Stimulated activated CD4-positive, alpha-beta T cell treated with anti-CD3 and anti-CD28 coated beads, TNF-alpha, amount 100 ng/mL, for 1 hour (primary cell): ENCODE data around the gene C1QL3.

Source experiments
- DNase-seq, 3 donors: peaks; one replicate each; pipeline ENCODE4 v3.0.0-alpha.2; 2020; ENCODE audit warnings: low read depth in 3 of 3, low spot score in 1 of 3

The C1QL3 gene

GRCh38 chr10:16521311-16522016 lies at the start of gene C1QL3:
Gene C1QL3 (minus strand): TSS chr10:16521879. CDS start chr10:16521065, 814 bp downstream.
- DNase-seq, result peak in 1 of 3 donors; percentile 6

- no peak for DNase-seq
Measured at GRCh38 chr10:16570731-16571130, 49.1 kb upstream of the C1QL3 start.

DNA sequence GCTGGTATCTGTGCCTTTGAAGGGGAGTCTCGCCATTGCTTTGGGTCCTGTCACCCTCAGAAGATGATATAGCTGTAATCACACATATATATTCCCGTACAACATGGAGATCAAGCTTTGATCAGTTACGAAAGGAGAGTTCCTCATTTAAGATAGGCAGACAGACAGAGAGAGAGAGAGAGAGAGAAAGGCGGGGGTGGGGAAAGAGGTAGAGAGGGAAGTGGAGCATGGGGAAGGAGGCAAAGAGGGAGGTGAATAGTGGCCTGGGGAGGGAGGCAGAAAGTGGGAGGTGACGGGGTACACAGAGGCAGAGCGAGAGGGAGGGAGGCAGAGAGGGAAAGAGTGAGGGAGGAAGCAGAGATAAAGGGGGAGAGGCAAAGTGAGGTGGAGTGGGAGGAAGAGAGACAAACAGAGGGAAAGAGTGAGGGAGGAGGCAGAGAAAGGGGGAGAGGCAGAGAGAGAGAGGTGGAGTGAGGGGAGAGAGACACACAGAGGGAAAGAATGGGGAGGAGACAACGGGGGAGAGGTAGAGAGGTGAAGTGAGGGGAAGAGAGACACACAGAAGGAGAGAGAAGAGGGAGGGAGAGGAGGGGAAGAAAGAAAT lies 44.6 kb upstream of the C1QL3 start:
- DNase-seq, result no peak

DNA sequence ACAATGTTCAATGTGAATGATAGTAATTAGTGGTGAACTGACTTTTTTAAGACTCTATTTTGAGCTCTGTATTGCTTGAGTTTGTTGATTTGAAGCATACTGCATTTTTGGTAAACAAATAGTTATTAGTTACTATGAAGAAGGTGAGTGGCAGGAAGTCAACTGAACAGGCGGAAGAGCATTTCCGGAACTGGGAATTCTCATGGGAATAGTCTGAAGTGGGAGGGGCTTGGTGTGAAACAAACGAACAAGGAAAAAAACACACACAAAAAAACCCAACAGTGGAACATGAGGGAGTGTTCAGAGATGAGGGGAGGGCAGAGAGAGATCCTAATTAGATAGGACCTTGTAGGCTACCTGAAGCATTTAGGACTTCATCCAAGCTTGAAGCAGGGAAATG lies 43.9 kb upstream of the C1QL3 start:
- DNase-seq, result no peak

DNA sequence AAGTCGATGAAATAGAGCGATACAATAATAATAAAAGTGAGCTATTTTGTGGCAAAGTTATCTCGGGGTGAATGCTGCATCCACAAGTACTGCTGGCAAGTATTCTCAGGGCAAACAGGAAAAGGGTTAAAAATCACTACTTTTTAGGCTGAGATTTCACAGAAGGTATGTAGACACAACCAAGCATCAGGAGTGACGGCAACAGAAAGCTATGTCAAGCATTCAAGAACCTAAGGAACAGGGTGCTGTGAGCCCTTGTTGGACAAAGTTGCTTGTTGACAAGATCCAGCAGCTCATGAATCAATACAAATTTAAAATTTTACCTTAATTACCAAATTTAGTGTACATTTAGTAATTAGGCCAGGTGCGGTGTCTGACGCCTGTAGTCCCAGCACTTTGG lies 41.2 kb upstream of the C1QL3 start:
- DNase-seq, result no peak

GRCh38 chr10:16559236-16559773 lies 37.6 kb upstream of the C1QL3 start:
- DNase-seq, result no peak

- DNase-seq, result no peak
Measured at GRCh38 chr10:16547973-16548372, 26.3 kb upstream of the C1QL3 start.

GRCh38 chr10:16545116-16545736 lies 23.5 kb upstream of the C1QL3 start:
- no peak for DNase-seq

- no peak for DNase-seq
Measured at GRCh38 chr10:16544591-16544990, 22.9 kb upstream of the C1QL3 start.

DNA sequence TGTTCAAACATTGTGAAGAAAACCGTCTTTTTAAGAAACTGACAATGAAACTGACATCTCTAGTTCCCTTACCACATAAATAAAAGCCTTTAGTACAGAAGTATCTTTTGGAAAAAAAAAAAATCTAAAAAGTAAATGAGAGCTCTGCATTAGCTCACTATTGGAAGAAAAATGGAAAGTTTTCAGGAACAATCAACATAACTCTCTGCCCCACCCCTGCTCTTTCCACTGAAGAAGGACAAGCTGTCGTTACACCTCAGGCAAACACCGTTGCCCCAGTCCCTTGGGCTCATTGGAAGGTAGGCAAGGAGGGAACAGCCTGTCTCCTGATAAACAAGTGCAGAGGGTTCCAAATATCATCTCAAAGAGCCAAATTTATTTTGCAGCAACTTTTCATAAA lies 22.4 kb upstream of the C1QL3 start:
- DNase-seq, result no peak

- DNase-seq, result no peak
Measured at GRCh38 chr10:16536155-16536554, 14.5 kb upstream of the C1QL3 start.

DNA sequence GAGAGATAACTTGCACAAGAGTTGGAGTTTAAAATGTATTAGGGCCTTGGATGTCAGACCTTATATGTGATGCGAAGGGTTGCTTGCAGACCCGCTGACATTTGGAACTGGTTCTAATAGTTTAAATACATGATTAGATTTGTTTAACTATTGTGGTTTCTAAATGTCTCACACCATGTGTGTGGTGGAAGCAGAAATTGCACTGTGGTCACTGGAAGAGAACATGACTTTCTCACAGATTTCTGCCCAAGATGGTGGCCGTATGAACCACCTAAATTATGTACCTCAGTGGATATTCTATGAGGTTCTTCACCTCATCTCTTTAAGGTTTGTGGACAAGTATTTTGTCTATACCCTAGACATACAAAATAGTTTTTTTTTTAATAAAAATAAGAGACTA lies 8.2 kb upstream of the C1QL3 start:
- DNase-seq, result no peak

GRCh38 chr10:16527452-16527851 lies 5.8 kb upstream of the C1QL3 start:
- no peak for DNase-seq

DNA sequence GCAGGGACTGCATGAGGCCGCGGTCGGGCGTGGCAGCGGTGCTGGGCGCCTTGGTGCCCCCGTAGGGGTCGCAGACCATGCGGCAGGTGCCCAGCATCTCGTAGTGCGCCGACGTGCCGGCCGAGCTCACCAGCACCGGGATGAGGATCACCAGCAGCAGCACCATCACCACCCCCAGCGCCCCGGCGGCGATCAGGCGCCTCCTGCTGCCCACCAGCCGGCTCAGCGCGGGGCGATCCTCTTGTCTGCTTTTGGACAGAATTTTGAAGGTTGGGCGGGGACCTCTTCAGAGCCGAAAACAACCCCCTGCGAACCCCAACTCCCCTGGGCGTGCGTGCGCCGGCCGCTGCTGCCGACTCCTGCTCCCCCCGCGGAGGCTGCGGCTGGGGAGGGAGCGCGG lies 779 bp downstream of the C1QL3 start:
- DNase-seq, result no peak

DNA sequence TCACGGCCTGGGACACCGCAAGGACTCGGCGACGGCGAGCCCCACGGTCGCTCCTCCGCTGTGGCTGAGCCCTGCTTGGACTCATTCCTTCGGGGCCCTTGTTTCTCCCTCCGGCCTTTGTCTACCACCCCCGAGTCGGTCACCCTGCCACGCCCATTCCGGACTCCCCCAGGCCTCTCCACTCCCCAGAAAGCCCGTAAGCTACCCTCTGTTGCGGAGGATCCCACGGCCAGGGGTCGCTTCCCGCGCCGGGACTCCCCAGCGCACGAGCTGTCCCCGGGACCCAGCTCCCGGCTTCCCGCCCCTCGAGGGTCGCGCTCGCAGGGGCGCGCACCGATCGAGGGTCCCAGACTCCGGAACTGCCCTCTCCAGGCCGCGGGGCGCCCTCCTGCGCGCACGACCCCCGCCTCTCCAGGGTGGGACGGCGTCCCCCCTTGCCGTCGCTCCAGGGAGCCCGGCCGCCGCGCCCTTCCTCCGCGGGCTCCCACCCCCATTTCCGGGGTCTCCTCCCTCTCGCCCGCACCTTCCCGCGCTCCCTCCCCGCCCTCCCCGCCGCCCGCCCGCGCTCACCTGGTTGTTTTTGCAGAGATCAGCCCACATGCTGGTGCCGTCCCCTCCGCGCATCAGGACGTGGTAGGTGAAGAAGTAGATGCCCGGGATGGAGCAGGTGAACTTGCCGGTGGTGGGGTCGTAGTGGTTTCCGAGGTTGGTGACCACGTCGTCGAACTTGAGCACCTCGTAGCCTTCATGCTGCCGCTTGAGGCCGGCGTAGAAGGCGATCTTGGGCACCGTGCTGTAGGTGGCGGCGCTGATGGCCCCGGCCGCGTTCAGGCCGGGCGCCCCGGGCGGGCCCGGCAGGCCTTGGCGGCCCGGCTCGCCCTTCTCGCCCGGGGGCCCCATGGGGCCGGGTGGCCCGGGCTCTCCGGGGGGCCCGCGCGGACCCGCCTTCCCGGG lies 1.5 kb downstream of the C1QL3 start:
- DNase-seq, result no peak

- DNase-seq, result no peak
Measured at GRCh38 chr10:16519250-16519907, 2.3 kb downstream of the C1QL3 start.

GRCh38 chr10:16518822-16519221 lies 2.9 kb downstream of the C1QL3 start:
- DNase-seq, result no peak

DNA sequence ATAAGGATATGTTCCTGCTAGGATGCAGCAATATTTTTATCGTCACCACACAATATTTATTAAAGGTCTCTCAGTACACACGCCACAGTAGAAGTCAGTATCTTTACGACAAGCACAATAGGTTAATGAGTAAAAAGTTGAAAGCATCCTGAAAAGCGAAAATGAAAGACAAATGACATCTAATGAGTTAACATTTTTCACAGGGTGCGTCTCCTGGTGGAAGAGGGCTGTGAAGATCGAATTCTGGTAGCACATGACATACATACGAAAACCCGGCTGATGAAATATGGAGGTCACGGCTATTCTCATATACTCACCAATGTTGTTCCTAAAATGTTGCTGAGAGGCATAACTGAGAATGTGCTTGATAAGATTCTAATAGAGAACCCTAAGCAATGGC lies 10.8 kb downstream of the C1QL3 start:
- DNase-seq, result no peak

DNA sequence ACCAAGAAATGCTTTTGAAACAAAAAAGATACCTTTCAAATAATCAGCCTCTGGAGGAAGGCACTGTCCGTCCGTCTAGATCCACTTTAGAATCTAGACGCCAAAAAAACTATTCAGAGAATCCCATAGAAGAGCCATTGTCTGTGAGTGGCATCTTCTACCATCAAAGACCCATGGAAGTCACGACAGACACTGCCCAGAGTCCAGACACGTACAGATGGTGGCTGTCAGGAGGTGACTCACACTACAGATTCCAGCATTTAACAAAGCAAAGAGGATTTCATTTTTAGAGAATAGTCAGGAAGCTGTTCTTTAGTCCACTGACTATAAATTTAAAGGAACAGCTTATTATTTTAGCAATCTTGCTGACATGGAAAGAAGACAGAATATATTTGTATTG lies 11.7 kb downstream of the C1QL3 start:
- no peak for DNase-seq

DNA sequence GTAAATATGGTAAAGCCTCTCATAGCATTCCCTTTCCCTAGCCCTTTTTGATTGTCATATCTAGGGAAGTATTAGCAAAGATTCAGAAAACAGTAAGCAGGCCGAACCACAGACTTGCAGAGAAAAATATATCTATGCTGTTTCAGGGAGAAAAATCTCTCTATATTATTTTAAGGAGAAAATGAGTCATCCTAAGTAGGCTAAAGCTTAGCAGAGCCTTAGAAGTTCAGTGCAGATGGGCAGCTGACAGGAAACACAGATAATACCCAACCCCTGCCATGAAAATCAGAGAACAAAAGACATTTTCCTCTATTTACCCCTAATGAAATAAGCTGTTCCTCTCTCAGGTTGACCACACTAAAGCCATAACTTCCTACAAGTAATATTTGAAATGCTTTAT lies 16.5 kb downstream of the C1QL3 start:
- no peak for DNase-seq

- no peak for DNase-seq
Measured at GRCh38 chr10:16497911-16498310, 23.8 kb downstream of the C1QL3 start.
